Right kidney (tissue), 1 donor: Measurements from ENCODE around the gene FSIP1.

ENCODE experiments used
- DNase-seq: peaks from one replicate; pipeline ENCODE4 v3.0.0-alpha.2; 2016

Gene FSIP1

GRCh38 chr15:39719109-39719508 lies 63.5 kb downstream of the FSIP1 start:
- no peak for DNase-seq

- no peak for DNase-seq
Measured at GRCh38 chr15:39717134-39717533, 65.5 kb downstream of the FSIP1 start.

GRCh38 chr15:39714251-39714650 lies 68.4 kb downstream of the FSIP1 start:
- no peak for DNase-seq

GRCh38 chr15:39713846-39714245 lies 68.8 kb downstream of the FSIP1 start:
- DNase-seq, result no peak

GRCh38 chr15:39710681-39711080 lies 72.0 kb downstream of the FSIP1 start:
- DNase-seq, result no peak

- DNase-seq, result no peak
Measured at GRCh38 chr15:39709941-39710340, 72.7 kb downstream of the FSIP1 start.

GRCh38 chr15:39706206-39706605 lies 76.4 kb downstream of the FSIP1 start:
- no peak for DNase-seq

GRCh38 chr15:39704689-39705088 lies 78.0 kb downstream of the FSIP1 start:
- no peak for DNase-seq

GRCh38 chr15:39704235-39704634 lies 78.4 kb downstream of the FSIP1 start:
- DNase-seq, result no peak

GRCh38 chr15:39701988-39702387 lies 80.7 kb downstream of the FSIP1 start:
- no peak for DNase-seq

GRCh38 chr15:39700375-39700700 lies 82.3 kb downstream of the FSIP1 start:
- DNase-seq, result no peak

GRCh38 chr15:39699516-39700374 lies 82.9 kb downstream of the FSIP1 start:
- DNase-seq, result no peak

GRCh38 chr15:39698444-39699390 lies 83.9 kb downstream of the FSIP1 start:
- DNase-seq, result no peak

GRCh38 chr15:39697509-39697908 lies 85.1 kb downstream of the FSIP1 start:
- DNase-seq, result no peak

GRCh38 chr15:39695793-39696192 lies 86.8 kb downstream of the FSIP1 start:
- no peak for DNase-seq

- peak; percentile 51 for DNase-seq
Measured at GRCh38 chr15:39692356-39693327, 90.0 kb downstream of the FSIP1 start.

GRCh38 chr15:39690881-39691634 lies 91.6 kb downstream of the FSIP1 start:
- DNase-seq, result no peak

GRCh38 chr15:39687965-39688364 lies 94.7 kb downstream of the FSIP1 start:
- no peak for DNase-seq

- DNase-seq, result peak; percentile 41
Measured at GRCh38 chr15:39685999-39686613, 96.5 kb downstream of the FSIP1 start.

- DNase-seq, result no peak
Measured at GRCh38 chr15:39685367-39685766, 97.3 kb downstream of the FSIP1 start.

GRCh38 chr15:39684233-39684632 lies 98.4 kb downstream of the FSIP1 start:
- DNase-seq, result no peak
